NCI-H2227 (cell line): Measurements from ENCODE around the gene UNC13D.
A peak's percentile ranks its signal among the peaks of the same experiment; 100 is the strongest.
"Not testable (repeated sequence)": the region's sequence is repeated elsewhere in the genome, so short reads cannot be mapped to it uniquely, and the experiment has no call there.

Experiments used
- DNase-seq: peaks from one replicate; lab custom pipeline; 2025; ENCODE audit not compliant: unreplicated experiment; lab: John Stamatoyannopoulos, UW

The UNC13D gene

GRCh38 chr17:75875182-75875939 lies 31.2 kb upstream of the UNC13D start:
- no peak for DNase-seq

GRCh38 chr17:75874323-75875181 lies 30.3 kb upstream of the UNC13D start:
- DNase-seq: no peak

- no peak for DNase-seq
These were observed 29.6 kb upstream of the UNC13D start for GRCh38 chr17:75873587-75874322.

GRCh38 chr17:75872434-75873351 lies 28.5 kb upstream of the UNC13D start:
- DNase-seq: peak; percentile 67

GRCh38 chr17:75870228-75870627 lies 26.0 kb upstream of the UNC13D start:
- not testable (repeated sequence) for DNase-seq

- DNase-seq: no peak
These were observed 25.3 kb upstream of the UNC13D start for GRCh38 chr17:75869282-75870141.

GRCh38 chr17:75868730-75869281 lies 24.6 kb upstream of the UNC13D start:
- not testable (repeated sequence) for DNase-seq

- DNase-seq: not testable (repeated sequence)
These were observed 21.4 kb upstream of the UNC13D start for GRCh38 chr17:75865404-75866188.

- DNase-seq: not testable (repeated sequence)
These were observed 20.7 kb upstream of the UNC13D start for GRCh38 chr17:75864887-75865286.

GRCh38 chr17:75864448-75864871 lies 20.3 kb upstream of the UNC13D start:
- peak; percentile 44 for DNase-seq

- no peak for DNase-seq
These were observed 17.7 kb upstream of the UNC13D start for GRCh38 chr17:75861927-75862317.

- DNase-seq: not testable (repeated sequence)
These were observed 15.2 kb upstream of the UNC13D start for GRCh38 chr17:75859358-75859757.

GRCh38 chr17:75856062-75856756 lies 12.0 kb upstream of the UNC13D start:
- no peak for DNase-seq

- peak; percentile 100 for DNase-seq
These were observed 11.3 kb upstream of the UNC13D start, which contains the start of gene WBP2 for GRCh38 chr17:75855310-75856061. Gene WBP2 (minus strand): TSS chr17:75855335. CDS start chr17:75855297, 38 bp downstream.

- DNase-seq: no peak
These were observed 10.7 kb upstream of the UNC13D start for GRCh38 chr17:75854881-75855309.

GRCh38 chr17:75854101-75854748 lies 10.0 kb upstream of the UNC13D start:
- DNase-seq: no peak
